HG02571 (cell line): ENCODE measurements around the gene UBALD1.

Source experiments
- ATAC-seq: cut with Tn5 transposase; IDR thresholded peaks from one replicate; pipeline ENCODE4 v1.9.1; 2021; ENCODE audit warnings: mild to moderate bottlenecking, moderate library complexity; ENCODE audit not compliant: unreplicated experiment

The UBALD1 gene

DNA sequence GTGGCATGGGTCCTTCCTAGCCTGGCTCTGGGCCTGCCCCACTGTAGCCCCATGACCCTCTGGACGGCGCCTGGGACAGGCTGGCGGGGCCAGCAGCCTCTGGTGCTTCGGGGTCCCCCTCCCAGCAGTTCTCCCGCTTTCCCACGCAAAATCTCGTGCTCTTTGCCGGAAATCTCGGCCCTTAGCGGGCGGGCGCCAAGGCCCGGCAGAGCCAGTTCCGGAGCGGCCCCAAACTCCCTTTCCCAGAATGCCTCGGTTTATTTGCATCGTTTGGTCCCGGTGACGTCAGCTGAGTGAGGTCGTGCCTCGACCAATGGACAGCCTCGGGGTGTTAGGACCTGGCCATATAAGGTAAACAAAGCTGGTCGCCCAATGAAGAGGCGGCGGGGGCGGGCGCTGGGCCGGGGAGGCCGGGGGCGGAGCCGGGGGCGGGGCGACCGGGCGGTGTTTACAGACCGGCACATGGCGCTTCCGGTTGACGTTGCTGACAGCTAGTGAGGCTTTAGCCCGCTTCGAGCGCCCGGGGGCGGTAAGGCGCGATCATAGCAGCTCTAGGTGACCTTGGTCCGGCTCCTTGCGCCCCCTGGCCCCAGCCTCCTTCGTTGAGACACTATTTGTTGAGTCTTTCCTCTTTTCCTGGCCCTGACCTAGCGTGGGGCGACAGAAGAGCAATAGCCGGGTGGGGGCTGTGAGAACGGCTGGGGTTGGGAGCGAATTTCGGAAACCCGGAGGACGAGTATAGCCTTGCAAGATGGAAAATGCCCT is 1.5 kb upstream of the UBALD1 start:
- peak; percentile 71 for ATAC-seq

DNA sequence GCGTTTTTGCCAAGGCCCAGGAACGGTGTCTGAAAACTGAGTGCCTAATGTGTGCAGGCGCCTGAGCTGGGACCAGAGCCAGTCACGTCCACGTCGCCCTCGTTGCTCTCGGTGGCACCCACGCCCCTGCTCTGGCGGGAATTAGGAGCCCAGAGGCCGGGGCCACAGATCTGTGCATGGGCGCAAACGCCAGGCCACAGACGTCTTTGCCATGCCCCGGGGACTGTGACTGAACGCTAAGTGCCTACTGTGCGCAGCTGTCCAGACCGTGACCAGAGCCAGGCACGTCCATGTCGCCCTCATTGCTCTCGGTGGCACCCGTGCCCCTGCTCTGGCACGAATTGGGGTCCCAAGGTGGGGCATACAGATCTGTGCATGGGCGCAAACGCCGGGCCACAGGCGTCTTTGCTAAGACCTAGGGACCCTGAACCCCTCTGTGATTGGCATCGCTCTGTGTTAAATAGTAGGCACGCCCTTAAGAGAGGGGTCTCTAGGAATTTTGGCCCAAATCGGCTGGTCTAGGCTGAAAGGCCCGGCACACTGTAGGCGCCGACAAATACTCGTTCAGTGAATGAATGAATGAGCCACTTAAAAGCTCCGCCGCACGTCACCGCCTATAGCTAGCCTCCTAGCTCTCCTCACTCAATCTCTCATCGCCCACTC is 827 bp upstream of the UBALD1 start:
- no peak for ATAC-seq

DNA sequence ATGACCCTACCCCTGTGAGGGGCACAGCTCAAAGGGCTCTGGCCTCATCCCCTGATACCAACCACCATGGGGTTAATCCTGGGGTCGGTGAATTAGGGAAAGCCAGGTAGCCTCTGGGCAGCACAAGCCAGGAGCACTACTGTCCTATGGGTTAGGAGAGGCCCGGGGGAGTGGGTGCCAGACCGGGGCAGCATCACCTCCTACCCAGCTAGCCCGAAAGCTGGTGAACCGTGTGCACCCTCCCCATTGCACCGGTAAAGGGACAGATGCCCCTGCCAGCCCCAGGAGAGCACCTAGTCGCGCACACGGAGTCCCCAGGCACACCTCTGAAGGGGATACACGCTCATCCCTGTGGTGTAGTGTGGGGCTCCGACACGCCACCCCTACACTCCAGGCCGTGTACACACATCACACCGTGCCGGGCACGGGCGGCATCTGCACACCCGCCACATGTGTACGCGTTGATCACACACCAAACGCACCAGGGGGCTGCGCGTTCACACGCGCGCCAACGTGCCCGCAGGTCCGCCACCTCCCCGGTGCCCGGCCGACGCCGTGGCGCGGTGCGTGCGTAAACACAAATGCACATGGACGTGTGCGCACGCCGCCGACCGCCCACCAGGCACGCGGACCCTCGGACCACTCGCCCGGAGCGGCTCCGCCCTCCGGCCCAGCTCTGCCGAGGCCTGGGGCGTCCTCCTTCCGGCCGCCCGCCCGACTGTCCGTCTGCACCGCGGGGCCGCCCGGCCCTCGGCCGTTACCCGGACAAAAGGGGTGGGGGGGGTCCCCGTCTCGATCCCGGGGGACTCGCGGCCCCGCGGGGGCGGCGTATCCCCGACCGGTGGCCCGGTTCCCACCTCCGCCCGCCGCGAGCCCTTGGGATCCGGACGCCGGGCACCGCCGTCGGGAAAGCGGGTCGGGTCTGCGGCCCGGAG is 785 bp downstream of the UBALD1 start:
- ATAC-seq = no peak

DNA sequence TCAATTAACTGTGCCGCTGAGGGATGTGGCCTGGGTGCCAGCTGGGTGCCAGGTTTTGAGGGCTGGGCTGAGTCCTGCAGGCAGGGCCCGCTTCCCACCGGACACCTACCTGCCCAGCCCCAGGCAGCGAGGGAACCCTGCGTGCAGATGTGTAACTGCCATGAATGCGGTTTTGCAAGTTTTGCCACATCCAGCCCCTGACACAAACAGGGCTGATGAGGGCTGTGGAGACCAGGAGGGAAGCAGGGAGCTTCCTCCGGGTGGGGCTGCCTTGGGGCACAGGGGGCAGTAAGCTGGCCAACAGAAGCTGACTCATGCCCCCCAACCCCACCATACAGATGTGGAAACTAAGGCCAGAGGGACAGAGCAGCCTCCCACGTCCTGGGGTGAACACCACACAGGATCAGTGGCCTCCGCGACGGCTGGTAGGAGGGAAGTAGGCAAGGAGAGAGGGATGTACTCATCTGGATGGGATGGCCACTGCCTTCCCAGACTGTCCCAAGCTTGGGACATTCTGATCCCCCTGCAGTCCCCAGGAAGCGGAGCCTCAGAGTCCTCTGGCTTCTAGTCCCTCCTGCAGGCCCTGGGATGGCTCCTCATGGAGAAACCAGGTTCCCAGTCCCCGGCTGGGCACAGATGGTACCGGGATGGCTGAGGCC is 1.6 kb downstream of the UBALD1 start:
- ATAC-seq = no peak

DNA sequence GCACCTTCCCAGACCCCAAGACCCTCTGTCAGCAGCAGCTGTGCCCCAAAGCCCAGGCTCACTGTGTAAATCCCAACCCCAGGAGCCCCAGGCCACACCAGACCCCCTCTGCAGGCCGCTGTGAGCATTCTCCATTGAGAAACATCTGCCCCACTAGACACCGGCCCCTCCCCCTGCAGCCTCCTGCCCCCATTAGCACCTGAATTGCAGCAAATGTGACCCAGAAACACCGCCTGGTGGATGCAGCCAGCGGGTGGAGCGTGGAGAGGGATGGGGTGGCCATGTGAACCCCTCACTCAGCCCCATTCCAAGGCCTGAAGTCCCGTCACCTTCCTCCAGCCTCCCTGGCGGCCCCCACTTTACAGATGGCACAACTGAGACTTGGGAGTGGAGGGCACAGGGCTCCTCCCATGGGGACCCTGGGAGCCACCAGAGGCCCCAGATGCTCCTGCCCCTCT is 2.2 kb downstream of the UBALD1 start:
- ATAC-seq = no peak

DNA sequence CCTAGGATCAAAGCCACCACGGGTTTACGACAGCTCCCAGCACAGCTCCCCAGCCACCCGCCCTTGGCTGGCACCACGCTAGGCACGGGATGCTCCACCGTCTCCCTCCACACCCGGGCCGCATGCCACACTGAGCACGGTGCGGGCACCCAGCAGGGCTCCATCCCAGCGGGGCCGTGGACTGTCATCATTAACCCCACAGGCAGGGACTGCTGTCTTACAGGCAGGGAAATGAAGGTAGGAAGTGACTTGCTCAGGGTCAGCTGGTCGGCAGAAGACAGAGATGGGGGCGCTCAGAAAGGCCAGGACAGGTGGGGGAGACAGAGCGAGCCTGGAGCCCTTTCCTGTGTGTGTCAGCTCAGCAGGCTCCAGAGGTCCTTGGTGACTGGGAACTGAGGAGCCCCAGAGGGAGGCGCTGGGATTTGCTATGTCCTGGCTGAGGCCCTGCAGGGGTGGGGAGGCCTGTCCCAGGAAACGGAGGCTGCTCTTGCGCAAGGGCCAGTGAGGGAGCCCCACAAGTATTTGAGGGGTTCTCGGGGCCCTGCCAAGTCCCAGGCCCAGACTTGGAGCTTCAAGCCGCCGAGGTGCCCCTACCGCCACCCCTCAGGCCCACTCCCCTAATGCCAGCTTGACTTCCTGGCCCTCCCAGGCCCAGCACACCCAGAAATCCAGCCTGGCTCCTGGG is 3.2 kb downstream of the UBALD1 start:
- ATAC-seq = no peak

DNA sequence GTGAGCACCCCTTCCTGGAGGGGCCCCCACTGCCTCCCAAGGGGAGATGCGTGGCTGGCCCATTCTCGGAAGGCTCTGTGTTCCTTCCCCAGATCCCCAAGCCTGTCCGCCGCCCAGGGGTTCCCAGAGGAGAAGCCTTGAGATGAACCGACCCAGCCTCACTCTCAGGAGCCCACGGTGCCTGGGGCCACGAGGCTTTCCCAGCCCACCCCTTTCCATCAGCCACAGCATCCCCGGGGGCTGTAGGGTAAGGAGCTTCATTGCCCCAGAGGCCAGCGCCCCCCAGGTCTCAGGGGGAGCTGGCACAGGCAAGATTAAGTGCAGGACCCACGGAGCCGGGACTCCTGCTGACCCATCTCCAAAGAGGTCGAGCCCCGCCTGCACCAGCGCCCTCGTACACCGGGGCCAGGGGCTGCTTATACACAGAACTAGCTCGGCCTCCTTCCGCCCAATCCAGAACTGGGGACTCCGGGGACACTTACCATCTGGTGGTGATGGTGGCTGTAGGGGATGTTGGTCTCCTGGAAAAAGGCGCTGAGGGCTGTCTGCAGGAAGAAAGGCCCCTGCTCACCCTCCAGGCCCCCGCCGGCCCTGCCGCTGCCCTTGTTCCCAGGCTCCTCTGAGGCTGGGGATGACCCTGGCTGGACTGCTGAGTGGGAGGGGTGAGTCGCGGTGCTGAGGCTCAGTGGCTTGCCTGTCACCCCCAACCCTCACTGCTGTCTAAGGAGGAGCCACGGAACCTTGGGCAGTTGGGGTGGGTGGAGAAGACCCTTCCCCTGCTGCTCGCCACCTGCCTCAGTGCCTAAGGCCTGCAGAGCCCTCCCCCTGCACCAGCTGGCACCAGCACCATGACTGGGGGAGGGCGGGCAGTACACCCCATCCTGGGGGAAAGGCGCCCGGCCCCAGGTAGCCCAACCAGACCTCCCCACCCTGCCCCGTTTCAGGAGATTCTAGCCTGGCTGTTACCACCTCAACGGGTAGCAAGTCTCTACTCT is 4.4 kb downstream of the UBALD1 start:
- ATAC-seq = no peak

DNA sequence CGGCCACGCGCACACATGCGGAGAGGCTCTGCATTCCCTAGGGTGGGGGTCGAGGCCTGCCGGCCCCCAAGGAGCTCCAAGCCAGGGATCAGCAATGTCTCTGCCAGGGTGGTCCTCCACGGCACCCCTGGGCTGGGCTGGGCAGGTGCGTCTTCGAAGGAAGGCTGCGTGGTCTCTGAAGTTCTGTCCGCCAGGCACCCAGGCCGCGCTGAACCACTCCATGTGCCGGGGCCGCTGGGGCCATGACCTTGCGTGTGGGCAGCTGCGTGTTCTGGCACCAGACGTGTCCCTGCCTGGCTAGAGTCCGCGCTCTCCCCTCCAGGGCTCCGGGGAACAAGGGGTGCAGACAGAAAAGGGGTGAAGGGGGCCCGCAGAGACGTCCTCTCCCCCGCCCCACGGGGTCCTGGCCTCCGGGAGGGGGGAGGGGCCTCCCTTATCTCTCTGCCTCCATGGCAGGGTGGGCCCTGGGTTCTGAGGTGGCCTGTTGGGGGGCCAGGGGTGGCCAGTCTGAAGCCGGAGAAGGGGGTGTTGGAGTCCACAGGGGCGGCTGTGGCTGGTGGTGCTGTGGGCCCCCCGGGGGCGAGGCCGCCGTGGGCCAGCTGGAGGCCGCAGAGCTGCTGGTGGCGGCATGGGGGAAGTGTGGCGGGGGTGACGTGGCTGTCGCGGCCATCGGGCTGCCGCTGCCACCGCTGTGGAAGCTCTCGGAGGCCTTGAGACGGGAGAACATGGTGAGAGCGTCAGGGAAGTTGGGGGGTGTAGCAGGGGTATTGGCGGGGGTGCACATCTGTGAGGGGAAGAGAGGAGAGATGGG is 5.3 kb downstream of the UBALD1 start:
- no peak for ATAC-seq

DNA sequence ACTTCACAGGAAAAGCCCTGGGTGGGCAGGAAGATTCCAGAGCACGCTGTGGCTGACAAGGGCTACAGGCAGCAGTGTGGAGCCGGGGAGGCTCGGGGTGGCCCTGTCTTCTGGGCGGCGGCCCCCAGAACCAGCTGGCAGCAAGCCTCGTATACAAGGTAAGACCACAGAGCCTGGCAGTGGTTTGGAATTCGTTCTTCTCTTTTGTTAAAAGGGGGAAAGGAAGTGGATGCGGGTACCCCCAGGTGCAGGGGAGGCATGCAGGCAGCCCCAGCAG is 6.0 kb downstream of the UBALD1 start:
- ATAC-seq = no peak

DNA sequence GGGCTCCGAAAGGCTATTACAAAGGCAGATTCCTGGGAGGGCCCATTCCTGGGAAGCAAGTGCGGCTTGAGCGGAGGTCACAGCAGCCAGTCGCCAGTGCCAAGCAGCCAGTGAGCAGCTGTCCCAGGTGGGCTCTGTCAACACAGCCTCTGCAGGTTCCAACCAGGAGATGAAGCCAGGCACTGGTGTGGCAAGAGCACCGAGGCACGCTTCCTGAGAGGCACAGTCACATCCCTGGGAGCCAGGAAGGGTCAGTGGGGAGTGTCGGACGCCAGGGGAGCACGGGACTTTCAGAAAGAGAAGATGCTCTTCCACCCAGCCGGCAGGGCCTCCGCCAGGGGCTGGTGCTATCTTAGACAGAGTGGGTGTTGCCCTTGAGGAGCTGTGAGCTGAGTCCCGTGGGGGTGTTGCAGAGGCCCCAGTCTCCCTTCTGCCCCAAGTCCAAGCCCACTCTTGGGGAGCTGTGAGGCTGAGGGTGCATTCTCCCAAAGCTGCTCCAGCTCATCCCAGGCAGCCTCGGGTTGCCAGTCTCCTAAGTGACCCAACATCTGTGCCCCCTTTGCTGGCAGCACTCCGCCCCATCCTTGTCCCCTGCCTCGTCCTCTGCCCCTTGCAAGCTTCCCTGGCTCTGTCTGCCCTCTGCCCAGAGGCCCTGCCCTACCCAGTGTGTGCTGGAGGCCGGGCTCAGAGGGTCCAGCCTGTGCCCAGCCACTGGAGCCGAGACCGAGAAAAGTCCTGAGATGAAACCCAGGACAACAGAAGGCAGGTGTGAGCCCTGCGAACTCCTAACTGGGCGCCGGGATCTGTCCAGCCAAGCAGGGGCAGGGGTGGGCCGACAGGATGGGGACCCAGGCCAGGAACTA is 6.6 kb downstream of the UBALD1 start:
- no peak for ATAC-seq

DNA sequence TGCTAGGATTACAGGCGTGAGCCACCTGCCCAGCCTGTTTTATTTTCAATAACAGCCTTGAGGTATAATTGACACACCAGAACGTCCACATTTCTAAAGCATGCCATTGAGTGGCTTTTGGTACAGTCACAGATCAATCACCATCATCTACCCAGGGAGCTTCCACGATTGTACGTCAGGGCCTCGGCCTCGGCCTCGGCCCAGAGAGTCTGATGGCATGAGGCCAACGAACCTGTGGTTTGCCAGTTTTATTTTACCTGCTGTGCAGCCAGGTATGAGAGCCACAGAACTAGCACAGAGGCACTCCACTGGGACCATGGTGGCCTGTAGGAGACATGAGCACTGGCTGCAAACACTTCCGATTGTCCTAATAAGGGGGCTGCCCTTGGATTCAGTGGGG is 8.3 kb downstream of the UBALD1 start:
- no peak for ATAC-seq

DNA sequence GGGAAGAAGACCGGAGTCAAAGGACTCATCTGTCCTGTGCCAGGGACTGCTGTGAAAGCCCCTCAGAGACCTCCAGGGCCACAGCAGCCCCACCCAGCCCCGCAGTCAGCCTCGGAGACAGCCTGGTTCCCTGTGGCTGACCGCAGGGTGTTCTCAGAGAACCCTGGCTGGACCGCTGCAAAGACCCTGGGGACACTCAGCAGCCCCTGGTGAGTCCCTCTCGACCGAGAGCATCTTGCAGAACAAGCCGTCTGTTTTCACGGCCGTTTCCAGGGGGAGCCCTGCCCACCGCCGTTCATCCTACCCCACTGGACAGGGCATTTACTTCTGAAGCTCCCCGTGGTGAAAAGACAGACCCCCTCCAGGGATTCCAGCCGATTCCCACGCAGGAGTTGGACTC is 10.3 kb downstream of the UBALD1 start:
- ATAC-seq = no peak

DNA sequence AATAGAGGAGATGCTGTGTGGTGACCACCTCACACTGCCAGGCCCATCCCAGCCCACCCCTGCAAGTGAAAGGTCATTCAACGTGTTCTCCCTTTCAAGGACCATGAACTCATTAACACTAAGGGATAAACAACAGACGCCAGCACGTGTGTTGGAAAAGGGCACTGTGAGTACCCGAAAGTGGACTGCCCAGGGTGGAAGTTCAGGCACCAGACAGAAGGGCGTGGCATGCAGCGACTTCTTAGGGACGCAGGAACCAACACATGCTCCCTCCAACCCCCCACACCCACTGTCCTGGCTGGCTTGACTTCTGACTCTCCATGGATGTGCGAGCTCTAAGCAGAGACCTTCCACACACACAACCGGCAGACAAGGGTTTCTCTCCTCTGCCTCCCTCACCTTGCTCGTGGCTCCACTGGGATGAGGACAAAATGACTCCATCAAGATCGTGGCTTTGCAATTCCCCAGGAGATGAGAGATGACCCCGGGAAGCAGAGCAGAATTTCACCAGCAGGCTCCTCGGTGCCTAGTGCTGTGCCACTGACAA is 11.0 kb downstream of the UBALD1 start:
- ATAC-seq = no peak

DNA sequence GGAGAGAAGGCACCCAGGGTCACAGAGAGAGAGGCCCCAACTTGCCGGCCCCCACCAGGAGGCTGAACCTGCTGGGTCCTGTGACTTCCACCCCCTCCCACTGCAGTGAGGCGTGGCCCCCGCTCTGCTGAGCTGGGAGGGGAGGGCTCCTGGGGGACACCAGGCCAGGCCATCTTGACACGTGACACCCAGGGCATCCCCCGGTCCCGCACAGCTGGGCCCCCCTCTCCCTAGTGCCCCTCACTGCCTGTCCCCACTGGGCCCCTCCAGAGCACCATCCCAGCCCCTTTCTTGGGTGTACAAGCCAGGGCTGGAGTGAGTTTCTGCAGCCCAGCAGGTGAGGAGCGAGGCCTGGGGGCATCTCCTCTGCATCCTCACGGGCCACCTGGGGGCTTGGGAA is 12.4 kb downstream of the UBALD1 start:
- ATAC-seq = no peak

DNA sequence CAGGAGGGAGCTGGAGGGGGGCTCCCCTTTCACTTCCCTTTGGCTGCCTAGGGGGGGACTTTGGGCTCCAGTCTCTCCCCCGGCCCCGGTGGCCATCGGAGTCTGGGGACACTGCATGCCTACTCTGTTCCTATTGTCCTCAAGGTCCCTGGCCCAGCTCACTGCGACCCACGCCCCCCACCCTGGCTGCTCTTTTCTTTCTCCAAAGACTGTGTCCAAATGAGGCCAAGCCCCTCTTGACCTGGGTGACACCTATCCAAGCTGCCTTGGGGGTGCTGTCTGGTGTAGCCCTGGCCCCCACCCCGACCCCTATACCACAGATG is 12.9 kb downstream of the UBALD1 start:
- no peak for ATAC-seq

DNA sequence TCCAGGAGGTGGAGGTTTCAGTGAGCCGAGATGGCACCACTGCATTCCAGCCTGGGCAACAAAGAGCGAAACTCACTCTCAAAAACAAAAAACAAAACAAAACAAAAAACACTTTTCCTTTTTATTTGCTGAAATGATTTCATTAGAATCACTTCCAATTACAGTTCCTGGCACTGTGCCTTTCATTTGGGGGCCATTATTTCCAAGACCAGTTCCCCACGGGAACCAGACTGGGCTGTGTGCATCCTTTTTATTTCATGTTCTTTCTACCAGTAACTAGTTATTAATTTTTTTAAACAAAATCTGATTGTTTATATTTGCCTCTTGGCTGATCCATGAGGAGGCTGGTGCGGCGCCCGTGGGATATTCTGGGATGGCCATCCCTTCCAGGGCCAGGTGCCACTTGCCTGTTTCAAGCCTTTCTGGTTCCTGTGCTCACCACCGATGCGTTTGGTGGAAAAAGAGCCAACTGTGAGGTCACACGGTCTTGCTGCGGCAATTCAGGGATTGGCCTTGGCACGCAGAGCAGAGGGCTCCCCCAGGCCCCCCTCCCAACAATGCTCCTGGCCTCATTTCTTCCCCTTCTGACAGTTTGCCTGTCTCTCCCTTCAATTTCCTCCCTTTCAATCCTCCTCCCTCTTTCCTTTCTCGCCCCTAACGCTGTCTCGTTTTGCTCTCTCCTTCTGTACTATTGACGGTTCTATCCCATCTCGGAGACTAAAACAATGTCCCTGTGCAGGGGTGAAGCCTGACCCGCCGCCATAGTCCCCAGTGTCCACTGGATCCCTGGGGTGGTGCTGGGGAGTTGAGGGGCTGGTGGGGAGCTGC is 13.4 kb downstream of the UBALD1 start:
- no peak for ATAC-seq

DNA sequence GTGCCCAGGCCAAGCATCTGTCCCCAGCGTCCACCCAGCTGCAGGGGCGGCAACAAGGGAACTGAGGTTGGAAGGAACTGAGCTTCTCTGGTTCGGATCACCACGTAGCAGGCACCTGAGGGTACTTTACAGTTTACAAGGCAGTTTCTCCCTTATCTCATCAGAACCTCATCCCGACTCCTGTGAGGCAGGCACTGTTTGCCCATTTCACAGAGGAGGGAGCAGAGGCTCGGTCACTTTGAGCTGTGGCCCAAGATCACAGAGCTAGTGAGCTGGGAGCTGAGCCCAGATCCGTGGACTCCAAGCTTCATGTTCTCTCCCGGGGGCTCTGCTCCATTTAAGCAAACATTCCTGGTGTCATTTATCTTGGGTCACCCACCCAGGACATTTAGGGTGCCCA is 15.1 kb downstream of the UBALD1 start:
- ATAC-seq = no peak
